Stomach (tissue), 9 donors: ENCODE data around the gene LRRC27. TPM values are rescaled to one million over a fixed set of nuclear protein-coding genes. Genes with fewer than 3 reads are reported as not detected.

Experiments used
- DNase-seq, 2 donors: peaks; one replicate each; pipeline versions ENCODE4 v3.0.0 to v3.0.0-alpha.2; 2013 to 2019
- H3K27ac ChIP-seq, 5 donors: fragments of 200-600 bp in 4 of 5; sonication (generic) in 4 of 5; one replicate each; pipeline ENCODE4 v1.5.1; 2013 to 2019; ENCODE audit warnings: mild to moderate bottlenecking in 1 of 5, moderate library complexity in 1 of 5
- H3K27me3 ChIP-seq, 3 donors: fragments of 200-600 bp; sonication (generic); one replicate each; pipeline ENCODE4 v1.5.1; 2017 to 2019; ENCODE audit warnings: mixed run types in 1 of 3
- H3K36me3 ChIP-seq, 4 donors: fragments of 200-600 bp; sonication (generic); 1 replicate in 3 of 4; 2 replicates in 1 of 4; pipeline ENCODE4 v1.5.1; 2016 to 2019
- H3K4me1 ChIP-seq, 4 donors: fragments of 200-600 bp; sonication (generic); one replicate each; pipeline ENCODE4 v1.5.1; 2016 to 2019
- H3K4me3 ChIP-seq, 4 donors: fragments of 200-600 bp; sonication (generic) in 3 of 4; one replicate each; pipeline ENCODE4 v1.5.1; 2016 to 2019; ENCODE audit warnings: mild to moderate bottlenecking in 1 of 4
- H3K9me3 ChIP-seq, 4 donors: fragments of 200-600 bp; sonication (generic); one replicate each; pipeline ENCODE4 v1.5.1; 2016 to 2019
- EP300 ChIP-seq: sonication (generic); formaldehyde crosslinking; IDR thresholded peaks from one replicate; pipeline ENCODE4 v1.6.1; 2017; ENCODE audit warnings: antibody characterized with exemption
- POLR2A ChIP-seq, 4 donors: fragments of 450-650 bp; IDR thresholded peaks; one replicate each; pipeline ENCODE4 v1.6.1; 2016; ENCODE audit warnings: antibody characterized with exemption in 4 of 4, control low read depth in 2 of 4, mild to moderate bottlenecking in 1 of 4, moderate library complexity in 1 of 4
- POLR2AphosphoS5 ChIP-seq, 3 donors: sonication (generic); formaldehyde crosslinking; IDR thresholded peaks; one replicate each; pipeline ENCODE4 v1.6.1; 2016; ENCODE audit warnings: antibody characterized with exemption in 3 of 3
- WGBS, 5 donors: extraction: QIAGEN DNeasy Blood & Tissue Kit in 3 of 5; methylation state at CpG; one replicate each; pipeline versions ENCODE4 v1.1.5 to v1.1.7; 2013 to 2018; 5-methylcytosine and 5-hydroxymethylcytosine counted together
- intact Hi-C: fragments of 100-400 bp; cut with DNase I; formaldehyde crosslinking; loops from one replicate; pipeline ENCODE4 v1.15.1; 2023; ENCODE audit warnings: low total_unique reads
- polyA plus RNA-seq, 3 donors: library from polyadenylated mRNA; stranded (reverse); fragments of 200-250 nt; gene quantifications; one replicate each; pipeline ENCODE4 v1.2.3, GENCODE V29; 2013
- total RNA-seq, 5 donors: library from RNA; depleted of rRNA; stranded (reverse); fragments of >200 nt; gene quantifications; one replicate each; pipeline versions ENCODE4 v1.1.0 to v1.2.3, GENCODE V29; 2014 to 2016
- TF ChIP-seq, protein P1 (sequence below), 7 experiments: fragments of 450-650 bp in 4 of 7; fragments of 200-600 bp in 3 of 7; sonication (generic) in 3 of 7; IDR thresholded peaks; one replicate each; pipeline ENCODE4 v1.5.1; 2016 to 2019; ENCODE audit warnings: antibody characterized with exemption in 7 of 7, control low read depth in 2 of 7, mild to moderate bottlenecking in 1 of 7
- donor health status: healthy with polysubstance abuse.
- donor health status: Bipolar disorder and iron deficiency.
- donor health status: healthy.

LRRC27 gene
- total and polyA plus RNA-seq, 8 donors, result 4.2 to 31.3 (median 11.1) TPM

DNA sequence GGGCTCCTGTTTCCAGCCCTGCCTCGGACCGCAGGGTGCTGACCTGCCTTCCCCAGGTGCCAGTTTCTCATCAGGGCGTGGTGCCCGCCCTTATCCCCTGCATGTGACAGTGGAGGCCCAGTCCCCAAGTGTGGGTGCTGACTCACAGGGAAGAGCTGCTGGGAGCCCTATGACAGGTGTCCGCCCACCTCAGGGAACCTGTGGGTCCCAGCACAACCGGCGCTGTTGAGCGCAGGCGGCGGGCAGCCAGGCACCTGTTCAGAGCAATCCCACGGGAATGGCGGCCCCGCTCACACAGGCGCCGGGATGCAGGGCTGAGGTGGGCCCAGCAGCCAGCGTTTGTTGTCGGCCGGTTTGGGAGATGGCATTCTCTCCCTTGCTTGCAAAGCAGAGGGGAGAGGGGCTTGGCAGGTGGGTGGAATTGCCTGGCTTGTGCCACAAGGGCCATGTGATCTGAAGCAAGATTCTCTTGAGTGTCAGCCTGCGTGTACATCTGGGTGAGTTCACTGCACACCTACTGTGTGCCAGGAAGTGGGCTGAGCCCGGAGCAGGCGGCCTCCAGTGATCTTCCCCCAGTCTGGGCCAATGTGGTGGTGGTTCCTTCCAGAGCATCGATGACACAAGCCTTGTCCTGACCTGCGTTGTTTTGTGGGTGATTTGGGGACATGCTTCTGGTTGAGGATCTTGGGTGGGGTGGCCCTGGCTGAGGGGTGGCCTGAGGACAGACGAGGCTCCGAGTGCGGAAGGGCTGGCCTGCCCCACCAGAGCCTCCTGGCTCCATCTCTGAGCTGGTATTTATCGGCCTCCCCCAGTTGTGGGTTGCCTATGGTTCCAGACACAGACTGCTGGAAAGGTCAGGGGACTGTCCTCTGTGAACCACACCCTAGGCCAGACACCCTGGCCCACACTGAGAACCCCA is 67.4 kb downstream of the LRRC27 start:
- intact Hi-C loops, result no loop called here
- H3K27me3 ChIP-seq, result no peaks in the 10 kb centered on the region
- H3K4me1 ChIP-seq, result peaks cover 79 to 85% (median 82%) of the 10 kb centered on the region in 4 donors
- H3K27ac ChIP-seq, result peak overlapping the region; percentile 96 to 99 (median 98)
- H3K4me3 ChIP-seq, result peak overlapping the region in 3 of 4 donors; percentile 70 to 97 (median 73)
- WGBS, 5 donors, result 53 to 74% (median 65%) methylated on average over 18 to 27 of the region's 27 CpGs
- TF ChIP-seq, protein P1, sequence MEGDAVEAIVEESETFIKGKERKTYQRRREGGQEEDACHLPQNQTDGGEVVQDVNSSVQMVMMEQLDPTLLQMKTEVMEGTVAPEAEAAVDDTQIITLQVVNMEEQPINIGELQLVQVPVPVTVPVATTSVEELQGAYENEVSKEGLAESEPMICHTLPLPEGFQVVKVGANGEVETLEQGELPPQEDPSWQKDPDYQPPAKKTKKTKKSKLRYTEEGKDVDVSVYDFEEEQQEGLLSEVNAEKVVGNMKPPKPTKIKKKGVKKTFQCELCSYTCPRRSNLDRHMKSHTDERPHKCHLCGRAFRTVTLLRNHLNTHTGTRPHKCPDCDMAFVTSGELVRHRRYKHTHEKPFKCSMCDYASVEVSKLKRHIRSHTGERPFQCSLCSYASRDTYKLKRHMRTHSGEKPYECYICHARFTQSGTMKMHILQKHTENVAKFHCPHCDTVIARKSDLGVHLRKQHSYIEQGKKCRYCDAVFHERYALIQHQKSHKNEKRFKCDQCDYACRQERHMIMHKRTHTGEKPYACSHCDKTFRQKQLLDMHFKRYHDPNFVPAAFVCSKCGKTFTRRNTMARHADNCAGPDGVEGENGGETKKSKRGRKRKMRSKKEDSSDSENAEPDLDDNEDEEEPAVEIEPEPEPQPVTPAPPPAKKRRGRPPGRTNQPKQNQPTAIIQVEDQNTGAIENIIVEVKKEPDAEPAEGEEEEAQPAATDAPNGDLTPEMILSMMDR (IDR thresholded peaks at IDR 0.05), result no peak
- TF ChIP-seq EP300 (no peak), POLR2A (IDR thresholded peaks at IDR 0.05) (no peak), POLR2AphosphoS5 (IDR thresholded peaks at IDR 0.05) (peak in 2 of 3 donors; percentile 40 to 67)
- peaks cover 0 to 4% (median under 1%) of the 10 kb centered on the region in 4 donors for H3K36me3 ChIP-seq
- DNase-seq, result peak; percentile 72 to 75
- H3K9me3 ChIP-seq, result no peaks in the 10 kb centered on the region

GRCh38 chr10:132400041-132400546 is 68.1 kb downstream of the LRRC27 start:
- Histone ChIP-seq H3K9me3 (no peaks in the 10 kb centered on the region), H3K4me1 (peaks cover 80 to 86% (median 83%) of the 10 kb centered on the region in 4 donors), H3K4me3 (peak overlapping the region in 1 of 4 donors; percentile 19), H3K27ac (peak overlapping the region; percentile 96 to 99 (median 98)), H3K36me3 (peaks cover 4 to 11% (median 8%) of the 10 kb centered on the region in 4 donors), H3K27me3 (no peaks in the 10 kb centered on the region)
- no peak for DNase-seq
- intact Hi-C loops, result no loop called here
- TF ChIP-seq, protein P1 (IDR thresholded peaks at IDR 0.05), result no peak
- TF ChIP-seq POLR2A (IDR thresholded peaks at IDR 0.05) (no peak), POLR2AphosphoS5 (IDR thresholded peaks at IDR 0.05) (no peak), EP300 (no peak)
- WGBS, 5 donors, result 68 to 83% (median 78%) methylated on average over 5 to 9 of the region's 9 CpGs

DNA sequence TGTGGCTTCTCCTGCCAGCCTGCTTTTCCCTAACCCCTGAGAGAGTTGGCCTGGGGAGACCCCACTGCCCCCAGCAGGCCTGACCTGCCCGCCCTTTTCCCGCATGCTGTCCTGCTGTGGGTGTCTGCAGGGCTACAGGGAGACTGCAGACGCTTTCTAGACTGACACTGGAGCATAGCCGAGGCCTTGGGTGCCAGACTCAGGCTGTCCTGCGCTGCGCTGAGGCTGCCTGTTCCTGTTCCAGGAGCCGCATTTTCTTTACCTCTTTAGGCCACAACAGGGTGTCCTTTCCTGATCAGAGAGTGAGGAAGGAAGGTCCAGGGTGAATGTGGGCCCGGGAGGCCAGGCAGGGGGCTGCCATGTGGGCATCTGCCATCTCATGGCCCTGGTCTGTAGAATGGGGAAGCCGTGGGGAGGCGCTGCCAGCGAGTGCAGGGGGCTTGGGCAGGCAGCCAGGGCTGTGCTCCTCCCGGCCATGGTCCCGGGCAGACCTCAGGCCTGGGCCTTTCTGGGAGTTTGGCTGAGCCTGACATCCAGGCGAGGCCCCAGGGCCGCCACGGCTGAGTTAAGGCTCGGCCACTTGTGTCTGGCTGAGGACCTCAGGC is 68.7 kb downstream of the LRRC27 start:
- Histone ChIP-seq H3K27ac (peak overlapping the region; percentile 96 to 99 (median 98)), H3K4me1 (peaks cover 77 to 84% (median 79%) of the 10 kb centered on the region in 4 donors), H3K9me3 (no peaks in the 10 kb centered on the region), H3K4me3 (peak overlapping the region in 1 of 4 donors; percentile 19), H3K27me3 (no peaks in the 10 kb centered on the region), H3K36me3 (peaks cover 10 to 16% (median 14%) of the 10 kb centered on the region in 4 donors)
- no peak for TF ChIP-seq EP300
- TF ChIP-seq, protein P1 (IDR thresholded peaks at IDR 0.05), result peak in 1 of 7 experiments; percentile 14
- 32 to 58% (median 48%) methylated on average over 8 to 17 of the region's 17 CpGs for WGBS, 5 donors
- intact Hi-C loops, result no loop called here
- peak in 1 of 2 donors; percentile 59 for DNase-seq

- peaks cover 19 to 26% (median 23%) of the 10 kb centered on the region in 4 donors for H3K36me3 ChIP-seq
- DNase-seq, result peak; percentile 83 to 87
- H3K27me3 ChIP-seq, result no peaks in the 10 kb centered on the region
- H3K27ac ChIP-seq, result peak overlapping the region; percentile 96 to 99 (median 98)
- intact Hi-C loops, result no loop called here
- no peaks in the 10 kb centered on the region for H3K9me3 ChIP-seq
- peaks cover 70 to 89% (median 79%) of the 10 kb centered on the region in 4 donors for H3K4me1 ChIP-seq
- no peak overlapping the region for H3K4me3 ChIP-seq
- 39 to 59% (median 52%) methylated on average over 18 to 20 of the region's 20 CpGs for WGBS, 5 donors
- TF ChIP-seq, protein P1 (IDR thresholded peaks at IDR 0.05), result no peak
- TF ChIP-seq POLR2AphosphoS5 (IDR thresholded peaks at IDR 0.05) (peak in 2 of 3 donors; percentile 80 to 86), EP300 (no peak), POLR2A (IDR thresholded peaks at IDR 0.05) (no peak)
Measured at GRCh38 chr10:132401401-132402118, 69.6 kb downstream of the LRRC27 start.
